HEK293T (cell line): ENCODE results near the gene HES2.
A peak's percentile ranks its signal among the peaks of the same experiment; 100 is the strongest.

Experiments used
- CTCF ChIA-PET: fragments of 350-600 bp; formaldehyde crosslinking; extraction: SDS; loops from one replicate; lab custom pipeline; 2021; ENCODE audit warnings: antibody characterized with exemption, inconsistent platforms; lab: Yijun Ruan, JAX
- POLR2A ChIA-PET: fragments of 350-600 bp; formaldehyde crosslinking; extraction: SDS; loops from one replicate; lab custom pipeline; 2020; ENCODE audit warnings: antibody characterized with exemption, inconsistent platforms; lab: Yijun Ruan, JAX
- DNase-seq: peaks from one replicate; pipeline ENCODE4 v3.0.0; 2012; ENCODE audit warnings: mixed read lengths; ENCODE audit errors: extremely low spot score
- ARNT ChIP-seq: fragments of 450-650 bp; IDR thresholded peaks from 2 replicates; pipeline ENCODE4 v1.6.1; 2017; ENCODE audit warnings: mild to moderate bottlenecking
- BHLHE40 ChIP-seq: fragments of 450-650 bp; IDR thresholded peaks from 2 replicates; pipeline ENCODE4 v1.6.1; 2016; ENCODE audit warnings: mild to moderate bottlenecking, moderate library complexity, borderline replicate concordance
- CTBP1 ChIP-seq: fragments of 450-650 bp; IDR thresholded peaks from 2 replicates; pipeline ENCODE4 v1.6.1; 2016; ENCODE audit warnings: borderline replicate concordance
- ELF4 ChIP-seq: fragments of 450-650 bp; IDR thresholded peaks from 2 replicates; pipeline ENCODE4 v1.6.1; 2017; ENCODE audit warnings: antibody characterized with exemption
- FOXA1 ChIP-seq: fragments of 450-650 bp; IDR thresholded peaks from 2 replicates; pipeline ENCODE4 v1.6.1; 2016; ENCODE audit warnings: mild to moderate bottlenecking
- FOXK2 ChIP-seq: fragments of 450-650 bp; IDR thresholded peaks from 2 replicates; pipeline ENCODE4 v1.6.1; 2016; ENCODE audit warnings: mild to moderate bottlenecking
- FOXM1 ChIP-seq: fragments of 450-650 bp; IDR thresholded peaks from 2 replicates; pipeline ENCODE4 v1.6.1; 2017; ENCODE audit warnings: mild to moderate bottlenecking, borderline replicate concordance
- HDGF ChIP-seq: fragments of 450-650 bp; IDR thresholded peaks from 2 replicates; pipeline ENCODE4 v1.6.1; 2017; ENCODE audit warnings: antibody characterized with exemption, borderline replicate concordance
- L3MBTL2 ChIP-seq: fragments of 450-650 bp; conservative IDR thresholded peaks from 2 replicates; pipeline ENCODE4 v1.6.1; 2016; ENCODE audit warnings: mild to moderate bottlenecking
- LEF1 ChIP-seq: fragments of 450-650 bp; IDR thresholded peaks from 2 replicates; pipeline ENCODE4 v1.6.1; 2017; ENCODE audit warnings: mild to moderate bottlenecking, borderline replicate concordance
- NFRKB ChIP-seq: fragments of 450-650 bp; IDR thresholded peaks from 2 replicates; pipeline ENCODE4 v1.6.1; 2016; ENCODE audit warnings: mild to moderate bottlenecking, moderate library complexity
- SP1 ChIP-seq: fragments of 450-650 bp; IDR thresholded peaks from 2 replicates; pipeline ENCODE4 v1.6.1; 2017
- SUZ12 ChIP-seq: fragments of 450-650 bp; IDR thresholded peaks from 2 replicates; pipeline ENCODE4 v1.6.1; 2016; ENCODE audit warnings: mild to moderate bottlenecking
- TARDBP ChIP-seq: fragments of 450-650 bp; IDR thresholded peaks from 2 replicates; pipeline ENCODE4 v1.6.1; 2016
- ZNF384 ChIP-seq: fragments of 450-650 bp; IDR thresholded peaks from 2 replicates; pipeline ENCODE4 v1.6.1; 2016
- TF ChIP-seq, protein P1 (sequence below): fragments of 450-650 bp; IDR thresholded peaks from 2 replicates; pipeline ENCODE4 v1.6.1; 2016

Gene HES2

GRCh38 chr1:6386371-6386949 is 33.3 kb downstream of the HES2 start:
- CTCF ChIA-PET, result interaction anchor here (0.7 to 2.8 kb wide), 5 partner anchors 13 to 148 kb away, joined by 3 to 9 read pairs (median 3); no protein-coding TSS in a partner anchor
- TF ChIP-seq ELF4 (no peak), L3MBTL2 (no peak), HDGF (no peak), SP1 (no peak), CTBP1 (no peak), ZNF384 (no peak), TARDBP (no peak), NFRKB (no peak)
- POLR2A ChIA-PET, result interaction anchor here (0.9 kb wide), 1 partner anchor 24 kb away, joined by 3 read pairs; no protein-coding TSS in a partner anchor
- no peak for DNase-seq

GRCh38 chr1:6385488-6386191 is 34.1 kb downstream of the HES2 start:
- CTCF ChIA-PET, result interaction anchor here (0.8 to 2.8 kb wide), 4 partner anchors 12 to 147 kb away, joined by 3 to 9 read pairs (median 4); no protein-coding TSS in a partner anchor
- DNase-seq, result no peak
- POLR2A ChIA-PET, result interaction anchor here (1.9 kb wide), 1 partner anchor 8 kb away, joined by 4 read pairs; the partner anchor contains the start of gene ACOT7

DNA sequence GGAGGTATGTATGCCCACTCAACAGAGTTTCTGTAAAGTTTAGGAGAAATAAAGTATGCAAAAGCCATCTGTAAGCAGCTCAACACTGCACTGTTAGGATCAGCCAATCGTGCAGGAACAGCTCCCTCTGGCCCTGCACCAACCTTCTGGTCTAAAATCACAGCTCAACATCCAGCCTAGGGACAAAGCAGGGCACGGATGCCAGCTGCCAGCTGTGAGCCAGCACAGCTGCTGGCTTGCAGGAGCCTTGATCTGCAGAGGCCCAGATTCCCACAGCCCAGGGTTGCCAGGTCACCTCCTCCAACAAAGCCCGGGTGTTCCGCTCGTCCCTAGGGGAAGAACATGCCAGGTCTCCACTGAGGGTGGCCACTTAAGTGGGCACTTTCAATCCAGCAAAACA is 34.8 kb downstream of the HES2 start:
- CTCF ChIA-PET, result interaction anchor here (0.7 kb wide), 1 partner anchor 56 kb away, joined by 4 read pairs; no protein-coding TSS in a partner anchor
- no peak for DNase-seq
- POLR2A ChIA-PET, result interaction anchor here (1.9 kb wide), 1 partner anchor 8 kb away, joined by 4 read pairs; the partner anchor contains the start of gene ACOT7
- TF ChIP-seq, protein P1, sequence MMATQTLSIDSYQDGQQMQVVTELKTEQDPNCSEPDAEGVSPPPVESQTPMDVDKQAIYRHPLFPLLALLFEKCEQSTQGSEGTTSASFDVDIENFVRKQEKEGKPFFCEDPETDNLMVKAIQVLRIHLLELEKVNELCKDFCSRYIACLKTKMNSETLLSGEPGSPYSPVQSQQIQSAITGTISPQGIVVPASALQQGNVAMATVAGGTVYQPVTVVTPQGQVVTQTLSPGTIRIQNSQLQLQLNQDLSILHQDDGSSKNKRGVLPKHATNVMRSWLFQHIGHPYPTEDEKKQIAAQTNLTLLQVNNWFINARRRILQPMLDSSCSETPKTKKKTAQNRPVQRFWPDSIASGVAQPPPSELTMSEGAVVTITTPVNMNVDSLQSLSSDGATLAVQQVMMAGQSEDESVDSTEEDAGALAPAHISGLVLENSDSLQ, result no peak
- TF ChIP-seq ZNF384, result no peak

More at GRCh38 chr1:6385488-6386191, 34.1 kb downstream of the HES2 start:
- no peak for TF ChIP-seq FOXA1
- TF ChIP-seq ZNF384, result no peak
- no peak for TF ChIP-seq CTBP1
- no peak for TF ChIP-seq SP1
- TF ChIP-seq TARDBP, result no peak
- TF ChIP-seq SUZ12, result no peak
- TF ChIP-seq NFRKB, result no peak
- TF ChIP-seq ELF4, result no peak

DNA sequence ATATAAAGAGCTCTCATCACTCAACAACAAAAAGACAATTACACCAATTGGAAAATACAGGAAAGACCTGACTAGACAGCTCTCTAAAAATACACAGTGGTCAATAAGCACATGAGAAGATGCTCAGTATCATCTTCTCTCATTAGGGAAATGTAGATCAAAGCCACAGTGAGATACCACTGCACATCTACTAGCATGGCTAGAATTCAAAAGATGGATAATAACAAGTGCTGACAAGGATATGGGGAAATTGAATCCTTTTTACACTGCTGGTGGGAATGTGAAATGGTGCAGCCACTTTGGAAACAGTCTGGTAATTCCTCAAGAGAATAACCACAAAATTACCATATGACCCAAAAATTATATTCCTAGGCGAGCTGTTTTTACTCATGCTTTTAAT is 35.6 kb downstream of the HES2 start:
- DNase-seq, result no peak
- ChIA-PET POLR2A (interaction anchor here (1.9 kb wide), 1 partner anchor 9 kb away, joined by 4 read pairs; the partner anchor contains the start of gene ACOT7), CTCF (interaction anchor here (0.7 to 0.9 kb wide), 3 partner anchors 26 to 57 kb away, joined by 3 to 4 read pairs (median 4); no protein-coding TSS in a partner anchor)
- TF ChIP-seq LEF1, result no peak
- TF ChIP-seq FOXA1, result no peak
- TF ChIP-seq SUZ12, result no peak
- no peak for TF ChIP-seq FOXK2
- TF ChIP-seq ZNF384, result no peak
- TF ChIP-seq ELF4, result no peak
- no peak for TF ChIP-seq SP1
- no peak for TF ChIP-seq NFRKB
- no peak for TF ChIP-seq BHLHE40
- TF ChIP-seq TARDBP, result no peak
- no peak for TF ChIP-seq FOXM1
- no peak for TF ChIP-seq CTBP1
- TF ChIP-seq HDGF, result no peak
- no peak for TF ChIP-seq L3MBTL2
- no peak for TF ChIP-seq ARNT
- TF ChIP-seq, protein P1, result no peak

DNA sequence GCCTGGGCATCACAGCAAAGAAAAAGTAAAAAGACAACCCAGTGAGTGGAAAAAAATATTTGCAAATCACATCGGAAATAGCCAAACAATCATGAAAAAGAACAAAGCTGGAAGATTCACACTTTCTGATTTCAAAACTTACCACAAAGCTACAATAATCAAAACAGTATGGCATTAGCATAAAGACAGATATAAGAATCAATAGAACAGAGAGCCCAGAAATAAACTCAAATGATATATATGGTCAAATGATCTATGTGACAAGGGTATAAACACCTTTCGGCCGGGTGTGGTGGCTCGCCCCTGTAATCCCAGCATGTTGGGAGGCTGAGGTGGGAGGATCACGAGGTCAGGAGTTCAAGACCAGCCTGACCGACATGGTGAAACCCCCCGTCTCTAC is 39.7 kb downstream of the HES2 start:
- no peak for DNase-seq
- TF ChIP-seq FOXK2, result no peak
- TF ChIP-seq FOXA1, result no peak
- no peak for TF ChIP-seq LEF1
- ChIA-PET CTCF (interaction anchor here (0.7 to 1.0 kb wide), 2 partner anchors 34 to 43 kb away, joined by 3 to 4 read pairs; no protein-coding TSS in a partner anchor), POLR2A (interaction anchor here (2.6 kb wide), 1 partner anchor 13 kb away, joined by 10 read pairs; the partner anchor contains the start of gene ACOT7)

- TF ChIP-seq NFRKB (no peak), CTBP1 (no peak), ELF4 (no peak), SP1 (no peak), HDGF (no peak), ARNT (no peak), LEF1 (no peak), TARDBP (no peak), ZNF384 (no peak), L3MBTL2 (no peak), FOXA1 (no peak), BHLHE40 (no peak), FOXK2 (no peak)
- TF ChIP-seq, protein P1, result no peak
- DNase-seq, result peak; percentile 65
- ChIA-PET POLR2A (interaction anchor here (2.6 kb wide), 1 partner anchor 15 kb away, joined by 10 read pairs; the partner anchor contains the start of gene ACOT7), CTCF (interaction anchor here (1.2 to 1.5 kb wide), 2 partner anchors 14 to 20 kb away, joined by 3 to 5 read pairs; no protein-coding TSS in a partner anchor)
Observed at GRCh38 chr1:6378096-6378746, 41.5 kb downstream of the HES2 start.
